ENCODE measurements around the gene SLC7A1.

SLC7A1 gene

GRCh38 chr13:29523199-29523961 lies 72.1 kb downstream of the SLC7A1 start:
- TF ChIP-seq GATA2 (IDR thresholded peaks at IDR 0.05; ENCODE audit: low read depth, low read length): no peak
- TF ChIP-seq GATA3 (IDR thresholded peaks at IDR 0.05; ENCODE audit: low read depth, low read length): no peak

GRCh38 chr13:29522044-29522685 lies 73.3 kb downstream of the SLC7A1 start:
- TF ChIP-seq GATA2 (IDR thresholded peaks at IDR 0.05; ENCODE audit: low read depth, low read length): no peak
- no peak for TF ChIP-seq GATA3 (IDR thresholded peaks at IDR 0.05; ENCODE audit: low read depth, low read length)

- TF ChIP-seq GATA3 (IDR thresholded peaks at IDR 0.05; ENCODE audit: low read depth, low read length): no peak
These were observed 74.2 kb downstream of the SLC7A1 start for GRCh38 chr13:29521336-29521735.

DNA sequence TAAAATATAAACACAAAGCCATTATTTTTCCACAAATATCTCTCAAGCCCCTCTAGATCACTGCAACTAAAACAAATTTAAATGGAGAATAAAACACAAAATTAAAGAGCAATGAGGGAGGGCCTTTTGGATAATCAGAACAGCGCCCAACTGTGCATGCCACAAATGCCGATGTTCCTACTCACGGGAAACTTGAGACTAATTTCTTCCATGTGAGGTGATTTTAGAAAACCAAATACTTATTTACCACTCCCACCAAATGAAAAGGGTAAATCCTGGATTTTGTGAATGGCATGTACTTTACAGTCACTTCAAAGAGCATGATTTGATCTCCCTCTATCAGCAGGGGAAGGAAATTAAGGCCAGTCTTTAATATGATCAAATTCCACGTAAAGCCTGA lies 74.8 kb downstream of the SLC7A1 start:
- no peak for TF ChIP-seq GATA3 (IDR thresholded peaks at IDR 0.05; ENCODE audit: low read depth, low read length)
- no peak for TF ChIP-seq GATA2 (IDR thresholded peaks at IDR 0.05; ENCODE audit: low read depth, low read length)

GRCh38 chr13:29519921-29520320 lies 75.6 kb downstream of the SLC7A1 start:
- TF ChIP-seq GATA3 (IDR thresholded peaks at IDR 0.05; ENCODE audit: low read depth, low read length) (no peak), GATA2 (IDR thresholded peaks at IDR 0.05; ENCODE audit: low read depth, low read length) (no peak)

- TF ChIP-seq GATA2 (IDR thresholded peaks at IDR 0.05; ENCODE audit: low read depth, low read length) (no peak), GATA3 (IDR thresholded peaks at IDR 0.05; ENCODE audit: low read depth, low read length) (no peak)
These were observed 78.6 kb downstream of the SLC7A1 start for GRCh38 chr13:29516880-29517279.

DNA sequence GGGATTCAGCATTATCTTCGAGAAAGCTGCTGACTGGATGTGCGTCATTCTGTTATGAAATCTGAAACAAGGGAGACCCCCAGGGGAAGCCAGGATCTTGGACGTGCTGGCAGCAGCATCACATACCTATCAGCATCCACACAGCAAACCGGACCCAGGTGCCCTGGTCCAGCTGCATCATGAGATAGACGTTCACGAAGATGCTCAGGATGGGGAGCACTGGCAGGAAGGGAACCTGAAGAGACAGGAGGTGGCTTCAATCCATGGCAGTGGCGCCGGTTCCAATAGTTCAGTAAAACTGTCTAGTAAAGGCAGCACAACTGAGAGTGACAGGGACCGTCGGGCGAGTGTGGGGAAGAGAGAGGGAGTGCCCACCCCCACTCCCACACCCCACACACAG lies 79.5 kb downstream of the SLC7A1 start:
- TF ChIP-seq GATA2 (IDR thresholded peaks at IDR 0.05; ENCODE audit: low read depth, low read length): no peak

DNA sequence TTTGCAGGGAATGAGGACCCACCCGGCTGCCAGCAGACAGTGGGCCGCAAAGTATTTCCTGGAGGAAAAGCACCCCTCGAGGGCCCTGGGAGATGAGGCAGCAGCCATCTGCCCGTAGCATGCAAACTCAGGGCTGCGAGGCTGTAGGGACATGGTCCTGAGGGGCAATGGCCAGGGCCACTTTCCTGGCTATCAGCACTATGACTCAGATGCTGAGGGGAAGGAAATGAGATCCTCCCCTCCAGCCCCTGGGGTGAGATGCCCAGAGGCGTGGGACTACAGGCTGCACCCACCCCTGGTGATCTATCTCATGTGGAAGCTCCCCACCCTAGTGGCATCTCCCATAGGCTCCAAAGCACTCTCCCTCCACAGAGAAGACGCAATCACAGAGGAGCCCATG lies 80.1 kb downstream of the SLC7A1 start:
- no peak for TF ChIP-seq GATA2 (IDR thresholded peaks at IDR 0.05; ENCODE audit: low read depth, low read length)

- TF ChIP-seq GATA2 (IDR thresholded peaks at IDR 0.05; ENCODE audit: low read depth, low read length) (no peak), GATA3 (IDR thresholded peaks at IDR 0.05; ENCODE audit: low read depth, low read length) (no peak)
These were observed 80.7 kb downstream of the SLC7A1 start for GRCh38 chr13:29514720-29515310.

DNA sequence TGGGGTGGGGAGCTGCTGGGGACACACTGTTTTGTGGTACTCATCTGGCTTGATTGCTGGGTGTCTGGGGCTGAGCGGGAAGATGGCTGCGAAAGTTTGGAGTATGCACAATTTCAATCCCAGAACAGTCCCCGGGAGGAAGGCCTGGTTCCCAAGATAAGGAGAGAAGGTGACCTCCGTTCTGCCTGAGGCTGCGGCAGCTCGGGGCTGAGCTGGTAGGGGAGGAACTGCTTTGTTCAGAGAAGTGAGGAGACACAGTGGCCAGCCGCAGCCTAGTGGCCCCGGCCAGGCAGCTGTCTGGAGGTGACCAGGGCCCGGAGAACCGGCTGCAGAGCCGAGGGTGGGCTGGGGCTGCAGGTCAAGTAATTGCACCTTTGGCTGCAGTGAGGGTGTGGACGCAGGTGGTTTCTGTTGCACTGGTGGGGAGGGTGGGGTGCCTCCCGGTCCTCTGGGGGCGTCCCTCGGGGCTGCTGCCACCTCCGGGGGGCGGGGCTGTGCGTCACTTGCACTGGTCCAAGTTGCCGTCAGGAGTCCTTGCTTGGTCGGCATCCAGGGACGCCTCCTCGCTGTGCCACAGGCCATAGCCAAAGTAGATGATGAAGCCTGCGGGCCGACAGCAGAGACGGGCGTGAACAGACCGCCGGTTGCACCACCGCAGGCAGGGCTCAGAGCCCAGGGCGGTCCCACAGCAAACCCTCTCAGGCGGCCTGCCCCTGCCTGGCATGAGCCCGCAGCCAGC lies 81.3 kb downstream of the SLC7A1 start:
- TF ChIP-seq GATA3 (IDR thresholded peaks at IDR 0.05; ENCODE audit: low read depth, low read length) (no peak), GATA2 (IDR thresholded peaks at IDR 0.05; ENCODE audit: low read depth, low read length) (no peak)

DNA sequence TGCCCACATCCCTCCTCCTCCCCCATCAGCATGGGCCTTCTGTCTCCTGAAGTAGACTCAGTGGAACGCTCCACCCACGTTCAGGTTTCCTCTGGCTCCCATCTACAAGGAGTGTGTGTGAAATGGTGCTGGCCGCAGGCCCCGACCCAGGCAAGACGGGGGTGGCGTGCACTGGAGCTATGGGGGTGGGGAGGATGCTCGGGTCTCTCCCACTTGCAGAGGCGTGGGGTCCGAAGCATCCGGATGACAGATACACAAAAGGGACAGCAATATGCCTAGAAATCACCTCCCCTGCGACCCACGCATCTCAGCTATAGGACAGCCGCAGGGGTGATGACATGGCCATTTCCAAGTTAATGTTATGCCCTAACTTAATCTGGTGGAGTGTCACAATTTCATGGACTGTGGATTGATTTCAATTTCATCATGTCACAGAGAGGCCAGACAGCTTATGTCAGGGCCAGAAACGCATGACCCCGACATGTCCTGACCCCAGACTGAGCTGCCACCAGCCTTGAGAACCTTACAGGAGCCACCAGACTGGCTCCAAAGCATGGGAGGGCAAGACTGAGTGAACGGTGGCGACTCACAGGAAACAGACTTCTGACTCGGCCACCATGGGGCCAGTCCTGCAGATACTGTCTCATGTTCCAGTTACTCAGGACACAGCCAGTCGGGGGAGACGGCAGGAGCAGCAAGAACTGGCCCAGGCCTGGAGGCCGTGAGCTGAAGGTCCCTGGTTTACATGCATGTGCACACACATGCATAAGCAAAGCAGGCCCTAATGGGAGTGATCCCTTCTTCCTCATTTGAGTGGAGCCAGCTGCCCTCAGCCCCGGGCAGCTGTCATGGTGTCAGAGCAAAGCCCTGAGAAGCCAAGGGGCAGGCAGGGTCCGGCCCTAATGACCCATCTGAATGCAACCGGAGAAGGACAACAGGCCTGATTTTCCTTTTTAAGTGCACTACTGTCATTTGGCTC lies 82.2 kb downstream of the SLC7A1 start:
- no peak for TF ChIP-seq GATA3 (IDR thresholded peaks at IDR 0.05; ENCODE audit: low read depth, low read length)
- no peak for TF ChIP-seq GATA2 (IDR thresholded peaks at IDR 0.05; ENCODE audit: low read depth, low read length)

DNA sequence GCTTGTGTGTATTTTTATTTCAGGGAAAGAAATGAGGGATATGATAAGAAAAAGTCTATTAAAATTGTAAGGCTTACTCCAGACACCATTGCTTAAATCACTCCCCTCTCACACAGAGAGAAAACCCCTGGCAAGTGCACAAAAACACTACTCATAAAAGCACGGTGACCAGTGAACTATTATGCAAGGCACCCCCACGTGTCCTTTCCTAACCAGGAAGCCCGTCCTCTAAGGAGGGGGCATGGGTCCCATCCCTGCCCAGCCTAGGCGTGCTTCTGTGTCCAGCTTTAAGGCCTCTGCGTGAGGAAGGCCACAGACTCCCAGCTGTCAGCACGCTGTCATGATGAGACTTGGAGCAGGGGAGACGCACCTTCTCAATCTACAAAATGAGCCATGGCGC lies 83.5 kb downstream of the SLC7A1 start:
- TF ChIP-seq GATA3 (IDR thresholded peaks at IDR 0.05; ENCODE audit: low read depth, low read length) (no peak), GATA2 (IDR thresholded peaks at IDR 0.05; ENCODE audit: low read depth, low read length) (no peak)

GRCh38 chr13:29511106-29511796 lies 84.2 kb downstream of the SLC7A1 start:
- TF ChIP-seq GATA3 (IDR thresholded peaks at IDR 0.05; ENCODE audit: low read depth, low read length) (no peak), GATA2 (IDR thresholded peaks at IDR 0.05; ENCODE audit: low read depth, low read length) (no peak)

Measured in SH-SY5Y (cell line).